ENCODE measurements around the gene THOC2. TPM values are rescaled to one million over a fixed set of nuclear protein-coding genes. Genes with fewer than 3 reads are reported as not detected.
A peak's percentile ranks its signal among the peaks of the same experiment; 100 is the strongest.
"Not testable (repeated sequence)": the region's sequence is repeated elsewhere in the genome, so short reads cannot be mapped to it uniquely, and the experiment has no call there.

Gene THOC2
- total RNA-seq, 1 donor from 2014 or later, result 66.5 TPM

- DNase-seq (ENCODE audit: extremely low spot score, unreplicated experiment); H3K27me3 Mint-ChIP-seq (ENCODE audit: unreplicated experiment); H3K36me3 Mint-ChIP-seq (ENCODE audit: unreplicated experiment); H3K4me3 Mint-ChIP-seq (ENCODE audit: unreplicated experiment): not testable (repeated sequence)
- peaks cover 25% of the 10 kb centered on the region for H3K9me3 Mint-ChIP-seq (ENCODE audit: unreplicated experiment)
- peaks cover 15% of the 10 kb centered on the region for H3K4me1 Mint-ChIP-seq (ENCODE audit: unreplicated experiment)
- peak overlapping the region; percentile 35 for H3K27ac Mint-ChIP-seq (ENCODE audit: unreplicated experiment)
These were observed 84.1 kb downstream of the THOC2 start for GRCh38 chrX:123648811-123649181.

DNA sequence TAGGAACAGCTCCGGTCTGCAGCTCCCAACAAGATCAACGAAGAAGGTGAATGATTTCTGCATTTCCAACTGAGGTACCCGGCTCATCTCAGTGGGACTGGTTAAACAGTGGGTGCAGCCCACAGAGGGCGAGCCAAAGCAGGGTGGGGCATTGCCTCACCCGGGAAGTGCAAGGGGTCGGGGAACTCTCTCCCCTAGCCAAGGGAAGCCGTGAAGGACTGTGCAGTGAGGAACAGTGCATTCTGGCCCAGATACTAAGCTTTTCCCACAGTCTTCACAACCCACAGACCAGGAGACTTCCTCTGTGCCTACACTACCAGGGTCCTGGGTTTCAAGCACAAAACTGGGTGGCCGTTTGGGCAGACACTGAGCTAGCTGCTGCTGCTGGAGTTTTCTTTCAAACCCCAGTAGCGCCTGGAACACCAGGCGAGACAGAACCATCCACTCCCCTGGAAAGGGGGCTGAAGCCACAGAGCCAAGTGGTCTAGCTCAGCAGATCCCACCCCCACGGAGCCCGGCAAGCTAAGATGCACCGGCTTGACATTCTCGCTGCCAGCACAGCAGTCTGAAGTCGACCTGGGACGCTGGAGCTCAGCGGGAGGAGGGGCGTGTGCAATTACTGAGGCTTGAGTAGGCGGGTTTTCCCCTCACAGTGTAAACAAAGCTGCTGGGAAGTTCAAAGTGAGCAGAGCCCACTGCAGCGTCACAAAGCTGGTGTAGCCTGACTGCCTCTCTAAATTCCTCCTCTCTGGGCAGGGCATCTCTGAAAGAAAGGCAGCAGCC is 84.6 kb downstream of the THOC2 start:
- Mint-ChIP-seq H3K36me3 (ENCODE audit: unreplicated experiment) (peaks cover 8% of the 10 kb centered on the region), H3K4me1 (ENCODE audit: unreplicated experiment) (peaks cover 15% of the 10 kb centered on the region), H3K27ac (ENCODE audit: unreplicated experiment) (peak overlapping the region; percentile 32), H3K4me3 (ENCODE audit: unreplicated experiment) (no peak overlapping the region), H3K9me3 (ENCODE audit: unreplicated experiment) (peaks cover 25% of the 10 kb centered on the region), H3K27me3 (ENCODE audit: unreplicated experiment) (no peaks in the 10 kb centered on the region)
- no peak for DNase-seq (ENCODE audit: extremely low spot score, unreplicated experiment)
- no peak for TF ChIP-seq CTCF (IDR thresholded peaks at IDR 0.05)

DNA sequence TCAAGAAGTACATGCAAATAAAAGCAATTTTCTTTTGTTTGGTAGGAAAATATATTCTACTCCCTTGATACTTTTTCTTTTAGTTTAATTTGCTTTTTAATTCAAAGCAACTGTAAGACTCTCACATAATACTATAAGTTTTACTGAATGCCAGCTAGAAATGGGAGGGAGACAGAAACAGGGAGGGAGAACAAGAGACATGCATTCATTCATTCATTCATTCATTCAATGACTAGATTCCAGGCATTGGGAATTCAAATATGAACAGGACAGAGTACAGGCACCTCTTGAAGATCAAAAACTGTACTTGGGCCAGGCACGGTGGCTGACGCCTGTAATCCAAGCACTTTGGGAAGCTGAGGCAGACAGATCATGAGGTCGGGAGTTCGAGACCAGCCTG is 85.6 kb downstream of the THOC2 start:
- peaks cover 8% of the 10 kb centered on the region for H3K36me3 Mint-ChIP-seq (ENCODE audit: unreplicated experiment)

DNA sequence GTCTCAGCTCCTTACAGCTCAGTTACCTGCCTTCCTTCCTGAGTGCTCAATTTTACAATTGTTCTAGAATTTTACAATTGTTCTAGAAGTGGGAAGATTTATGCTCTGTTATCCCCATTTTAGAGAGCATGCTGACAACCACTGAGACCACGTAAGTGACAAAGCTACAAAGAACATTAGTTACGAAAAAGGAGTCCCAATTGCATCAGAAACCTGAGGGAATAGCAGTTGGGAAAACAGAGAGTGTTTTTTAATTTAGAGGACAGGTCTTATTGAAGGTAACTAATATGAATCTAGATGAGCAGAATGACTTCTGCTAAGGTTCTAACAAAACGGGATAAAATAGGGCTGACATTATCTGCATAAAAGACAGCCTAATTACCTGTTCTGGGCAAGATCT is 103.3 kb downstream of the THOC2 start:
- Mint-ChIP-seq H3K4me3 (ENCODE audit: unreplicated experiment) (no peak overlapping the region), H3K36me3 (ENCODE audit: unreplicated experiment) (peaks cover 13% of the 10 kb centered on the region), H3K4me1 (ENCODE audit: unreplicated experiment) (no peaks in the 10 kb centered on the region), H3K9me3 (ENCODE audit: unreplicated experiment) (peaks cover 15% of the 10 kb centered on the region), H3K27me3 (ENCODE audit: unreplicated experiment) (no peaks in the 10 kb centered on the region), H3K27ac (ENCODE audit: unreplicated experiment) (no peak overlapping the region)
- DNase-seq (ENCODE audit: extremely low spot score, unreplicated experiment), result no peak
- TF ChIP-seq CTCF (IDR thresholded peaks at IDR 0.05), result no peak

More for the DNA sequence above, 85.6 kb downstream of the THOC2 start:
- Mint-ChIP-seq H3K27me3 (ENCODE audit: unreplicated experiment) (no peaks in the 10 kb centered on the region), H3K4me1 (ENCODE audit: unreplicated experiment) (peaks cover 15% of the 10 kb centered on the region), H3K27ac (ENCODE audit: unreplicated experiment) (no peak overlapping the region), H3K4me3 (ENCODE audit: unreplicated experiment) (no peak overlapping the region), H3K9me3 (ENCODE audit: unreplicated experiment) (peaks cover 22% of the 10 kb centered on the region)
- DNase-seq (ENCODE audit: extremely low spot score, unreplicated experiment), result no peak
- TF ChIP-seq CTCF (IDR thresholded peaks at IDR 0.05), result no peak

- Mint-ChIP-seq H3K9me3 (ENCODE audit: unreplicated experiment) (peaks cover 8% of the 10 kb centered on the region), H3K27ac (ENCODE audit: unreplicated experiment) (no peak overlapping the region), H3K36me3 (ENCODE audit: unreplicated experiment) (peaks cover 6% of the 10 kb centered on the region), H3K27me3 (ENCODE audit: unreplicated experiment) (no peaks in the 10 kb centered on the region), H3K4me1 (ENCODE audit: unreplicated experiment) (no peaks in the 10 kb centered on the region), H3K4me3 (ENCODE audit: unreplicated experiment) (no peak overlapping the region)
- DNase-seq (ENCODE audit: extremely low spot score, unreplicated experiment), result no peak
- no peak for TF ChIP-seq CTCF (IDR thresholded peaks at IDR 0.05)
These were observed 105.9 kb downstream of the THOC2 start for GRCh38 chrX:123626962-123627361.

Measured in osteocyte (in vitro differentiated cells).